GM19238 (cell line): ENCODE results near the gene TUBB2A.
"Not testable (repeated sequence)": the region's sequence is repeated elsewhere in the genome, so short reads cannot be mapped to it uniquely, and the experiment has no call there.

Experiments used
- DNase-seq: peaks from one replicate; pipeline ENCODE4 v3.0.0; 2011; ENCODE audit warnings: low spot score; ENCODE audit not compliant: insufficient read length

TUBB2A gene

DNA sequence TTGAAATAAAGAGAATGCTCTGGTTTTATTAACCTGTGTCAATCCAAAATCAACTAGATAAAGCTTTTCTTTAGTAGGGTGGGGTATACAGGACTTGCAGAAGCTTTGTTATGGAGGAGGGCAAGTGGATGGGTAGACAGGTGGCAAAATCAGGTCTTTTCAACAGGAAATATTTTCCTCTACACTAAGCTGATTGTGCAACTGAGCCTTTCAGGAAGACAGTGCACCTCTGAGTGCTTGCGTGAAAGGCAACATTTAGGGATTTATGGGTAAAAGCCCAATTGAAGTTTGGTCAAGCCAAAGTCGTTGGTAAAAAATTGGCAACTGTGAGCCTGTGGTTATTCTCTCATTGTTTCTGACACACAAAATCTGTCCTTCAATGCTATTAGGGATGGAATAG is 23.8 kb upstream of the TUBB2A start:
- DNase-seq = no peak

DNA sequence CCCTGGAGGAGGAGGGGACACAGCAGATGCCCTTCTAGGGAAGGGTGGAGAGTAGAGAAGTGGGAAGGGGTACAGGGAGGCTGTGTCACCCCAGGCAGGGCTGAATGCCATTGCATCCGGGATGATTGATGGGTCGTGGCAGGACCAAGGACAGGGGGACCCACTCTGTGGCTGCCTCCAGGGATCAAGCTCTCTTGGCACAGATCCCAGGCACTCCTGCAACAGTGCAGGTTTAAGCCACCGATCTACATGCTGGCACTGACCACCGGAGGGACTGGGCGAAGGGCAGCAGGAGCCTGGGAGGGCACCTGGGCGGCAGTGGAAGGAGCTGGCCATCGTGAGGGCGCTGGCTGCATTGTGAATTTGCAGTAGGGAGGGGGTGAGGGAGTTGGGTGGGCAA is 22.6 kb upstream of the TUBB2A start:
- not testable (repeated sequence) for DNase-seq

- not testable (repeated sequence) for DNase-seq
These were observed 21.3 kb upstream of the TUBB2A start for GRCh38 chr6:3178666-3179065.

DNA sequence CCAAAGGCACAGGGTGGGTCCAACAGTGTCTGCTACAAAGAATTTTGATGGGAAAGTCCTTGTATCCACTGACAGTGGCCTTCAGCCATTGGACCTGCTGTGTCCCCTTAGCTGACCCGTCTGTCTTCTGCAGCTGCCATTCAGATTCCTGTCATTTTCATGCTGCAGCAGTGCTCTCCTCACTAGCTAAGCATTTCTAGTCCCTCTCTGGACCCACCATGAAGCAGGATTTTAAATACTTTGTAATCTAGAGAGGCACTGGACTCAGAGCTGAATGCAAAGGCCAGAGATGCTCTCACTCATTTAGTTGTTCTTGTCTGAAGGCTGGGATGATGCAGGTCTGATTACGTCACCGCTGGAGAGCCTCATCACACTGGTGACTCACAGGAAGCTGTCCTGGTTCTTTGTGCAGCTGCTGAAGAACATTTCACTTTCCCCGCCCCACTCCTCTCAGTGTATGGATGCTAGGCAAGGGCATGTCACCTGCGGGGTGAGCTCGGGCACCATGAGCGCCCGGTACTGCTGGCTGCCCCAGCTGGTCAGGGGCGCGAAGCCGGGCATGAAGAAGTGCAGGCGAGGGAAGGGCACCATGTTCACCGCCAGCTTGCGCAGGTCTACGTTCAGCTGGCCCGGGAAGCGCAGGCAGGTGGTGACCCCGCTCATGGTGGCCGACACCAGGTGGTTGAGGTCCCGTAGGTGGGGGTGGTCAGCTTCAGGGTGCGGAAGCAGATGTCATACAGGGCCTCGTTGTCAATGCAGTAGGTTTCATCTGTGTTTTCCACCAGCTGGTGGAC is 19.4 kb upstream of the TUBB2A start:
- DNase-seq = no peak

DNA sequence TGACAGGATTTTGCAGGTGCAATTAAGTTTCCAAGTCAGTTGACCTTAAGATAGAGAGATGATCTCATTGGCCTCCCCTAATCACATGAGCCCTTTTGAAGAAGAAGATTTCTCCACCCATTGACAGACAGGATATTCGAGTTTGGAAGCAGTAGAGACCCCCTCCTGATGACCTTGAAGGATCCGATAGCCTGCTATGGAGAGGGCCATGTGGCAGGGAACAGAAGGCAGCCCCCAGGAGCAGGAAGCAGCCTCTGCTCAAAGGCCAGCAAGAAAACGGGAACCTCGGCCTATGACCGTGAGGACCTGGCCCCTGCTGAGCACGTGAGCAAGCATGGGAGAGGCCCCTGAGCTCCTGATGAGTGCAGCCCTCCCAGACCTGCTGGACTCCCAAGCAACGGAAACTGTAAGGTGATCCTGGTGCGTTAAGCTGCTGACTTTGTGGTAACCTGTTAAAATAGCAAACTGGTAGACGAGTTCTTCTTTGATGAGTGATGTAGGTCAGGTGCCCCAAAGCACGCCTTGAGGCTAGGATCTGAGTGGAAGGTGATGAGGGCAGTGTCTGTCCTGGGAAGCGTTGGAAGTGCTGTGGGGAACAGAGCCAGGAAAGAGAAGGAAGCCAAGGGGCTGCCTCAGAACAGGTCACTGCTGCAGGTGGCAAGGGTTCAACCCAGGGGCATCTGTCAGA is 18.5 kb upstream of the TUBB2A start:
- DNase-seq = no peak

- not testable (repeated sequence) for DNase-seq
These were observed 16.3 kb upstream of the TUBB2A start for GRCh38 chr6:3173636-3174089.

DNA sequence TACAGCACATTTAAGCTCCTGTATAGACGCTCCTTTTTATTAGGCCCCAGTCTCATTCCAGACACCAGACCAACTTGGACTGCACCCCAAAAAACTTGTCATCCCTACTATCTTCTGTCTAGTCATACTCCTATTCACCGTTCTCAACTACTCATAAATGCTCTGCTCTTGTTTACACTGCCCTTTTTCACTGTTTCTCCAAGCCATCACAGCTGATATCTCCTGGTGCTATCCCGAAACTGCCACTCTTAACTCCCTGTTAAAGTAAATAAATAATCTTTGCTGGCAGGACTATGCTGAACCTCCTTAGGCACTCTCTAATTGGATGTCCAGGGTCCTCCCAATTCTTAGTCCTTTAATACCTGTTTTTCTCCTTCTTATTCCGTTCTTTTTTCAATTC is 15.4 kb upstream of the TUBB2A start:
- not testable (repeated sequence) for DNase-seq

GRCh38 chr6:3171313-3172175 is 14.2 kb upstream of the TUBB2A start:
- not testable (repeated sequence) for DNase-seq

GRCh38 chr6:3170676-3171075 is 13.3 kb upstream of the TUBB2A start:
- DNase-seq = not testable (repeated sequence)

- not testable (repeated sequence) for DNase-seq
These were observed 10.7 kb upstream of the TUBB2A start for GRCh38 chr6:3168046-3168445.

DNA sequence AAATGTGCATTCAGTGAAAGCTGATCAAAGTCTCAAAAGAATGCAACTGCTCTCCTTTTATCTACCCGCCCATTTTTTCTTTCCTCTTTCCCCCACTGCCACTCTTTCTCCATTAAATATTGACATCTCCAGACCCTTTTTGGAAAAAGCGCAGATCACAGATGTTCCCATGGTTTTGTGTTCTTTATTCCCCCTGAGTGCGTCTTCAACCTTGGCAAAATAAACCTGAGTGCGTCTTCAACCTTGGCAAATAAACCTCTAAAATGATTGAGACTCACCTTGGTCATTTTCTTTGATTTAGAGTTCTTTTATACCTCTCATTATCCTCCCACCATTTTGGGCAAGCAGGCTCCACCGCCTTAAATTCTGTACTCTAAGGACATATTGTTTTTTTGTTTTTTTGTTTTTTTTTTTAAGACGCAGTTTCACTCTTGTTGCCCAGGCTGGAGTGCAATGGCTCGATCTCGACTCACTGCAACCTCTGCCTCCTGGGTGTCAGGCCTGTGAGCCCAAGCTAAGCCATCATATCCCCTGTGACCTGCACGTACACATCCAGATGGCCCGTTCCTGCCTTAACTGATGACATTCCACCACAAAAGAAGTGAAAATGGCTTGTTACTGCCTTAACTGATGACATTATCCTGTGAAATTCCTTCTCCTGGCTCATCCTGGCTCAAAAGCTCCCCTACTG is 9.3 kb upstream of the TUBB2A start:
- DNase-seq = not testable (repeated sequence)

DNA sequence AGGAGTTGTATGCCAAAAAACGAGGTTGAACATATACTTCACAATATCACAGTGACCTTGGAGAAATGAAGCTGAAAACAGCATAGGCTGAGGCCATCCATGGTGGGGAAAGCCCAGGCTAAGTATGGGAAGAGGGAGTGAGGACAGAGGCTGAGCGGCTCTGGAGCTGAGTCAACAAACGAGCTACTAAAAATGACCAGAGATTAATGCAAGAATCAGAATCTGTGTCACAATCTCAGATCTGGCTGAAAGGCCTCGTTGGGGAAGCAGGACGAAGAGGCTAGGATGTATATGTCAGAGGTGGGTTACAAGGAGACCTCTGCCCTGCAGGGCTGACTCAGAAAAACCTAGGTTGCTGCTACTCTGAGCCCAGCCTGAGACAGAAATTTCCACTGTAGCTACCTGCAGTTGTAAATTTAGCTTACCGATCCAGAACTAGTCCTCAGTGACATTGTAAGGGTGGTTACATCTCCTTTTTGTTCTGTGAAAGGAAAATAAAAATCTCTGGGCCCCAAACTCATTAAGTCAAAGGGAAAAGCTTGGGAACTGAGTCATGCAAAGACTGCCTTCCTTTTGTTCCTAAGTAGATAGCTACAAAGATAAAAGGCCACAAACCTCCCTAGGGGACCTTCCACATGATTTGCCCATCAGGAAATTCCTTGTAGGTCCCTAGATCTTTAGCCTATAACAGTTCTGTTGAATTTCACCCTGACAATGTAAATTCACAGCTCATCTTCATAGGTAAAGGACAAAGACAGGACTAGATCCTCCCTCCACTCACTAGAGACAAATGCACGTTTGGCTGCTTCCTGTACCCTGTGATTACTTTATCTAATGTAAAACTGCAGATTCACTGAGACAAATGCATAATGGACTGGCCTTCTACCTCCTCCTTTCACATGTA is 8.5 kb upstream of the TUBB2A start:
- no peak for DNase-seq

GRCh38 chr6:3164388-3164787 is 7.0 kb upstream of the TUBB2A start:
- DNase-seq = no peak

DNA sequence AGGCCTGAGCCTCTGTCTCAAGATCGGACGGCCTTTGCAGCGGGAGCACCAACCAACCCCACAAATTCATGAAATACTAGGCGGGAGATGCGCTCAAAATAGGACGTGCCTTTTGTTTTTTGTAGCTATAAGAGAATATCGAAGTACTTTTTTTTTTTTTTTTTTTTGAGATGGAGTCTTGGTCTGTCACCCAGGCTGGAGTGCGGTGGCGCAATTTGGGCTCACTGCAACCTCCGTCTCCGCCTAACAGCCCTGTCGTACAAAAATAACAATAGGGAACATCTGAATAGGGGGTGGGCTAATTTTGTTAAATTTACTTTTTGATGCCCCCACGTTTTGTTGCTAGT is 5.9 kb upstream of the TUBB2A start:
- DNase-seq = no peak

- DNase-seq = peak; percentile 70
These were observed 5.4 kb upstream of the TUBB2A start for GRCh38 chr6:3162565-3163247.

DNA sequence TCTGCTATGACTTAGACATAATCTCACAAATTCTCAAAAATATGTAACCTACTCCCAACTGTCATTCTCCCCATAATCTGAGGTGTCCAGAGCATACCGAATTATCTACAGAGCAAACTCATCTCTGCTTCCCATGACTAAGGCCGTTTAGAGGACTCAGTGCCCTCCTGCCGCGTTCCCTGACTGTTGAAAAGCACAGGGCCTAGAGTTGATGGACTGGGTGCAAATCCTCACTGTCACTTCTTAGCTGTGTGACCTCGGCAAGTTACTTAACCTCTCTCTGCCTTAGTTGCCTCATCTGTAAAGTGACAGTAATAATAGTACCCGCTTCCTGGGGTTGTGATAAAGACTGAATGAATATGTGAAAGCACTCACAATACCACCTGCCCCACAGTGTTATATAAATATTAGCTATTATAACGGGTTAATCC is 4.7 kb upstream of the TUBB2A start:
- DNase-seq = no peak

GRCh38 chr6:3159805-3160781 is 2.7 kb upstream of the TUBB2A start:
- no peak for DNase-seq
